Gastrocnemius medialis (tissue), 4 donors: ENCODE data around the gene OR10K1. TPM values are rescaled to one million over a fixed set of nuclear protein-coding genes. Genes with fewer than 3 reads are reported as not detected.

Source experiments
- ATAC-seq, 2 donors: fragments of 150-250 bp; one replicate each; pipeline ENCODE4 v1.9.1; 2016
- DNase-seq, 2 donors: peaks; one replicate each; pipeline ENCODE4 v3.0.0-alpha.2; 2019
- H3K27ac ChIP-seq, 4 donors: fragments of 200-600 bp; sonication (generic); 1 replicate in 1 of 4; 2 replicates in 3 of 4; pipeline ENCODE4 v1.5.1; 2016 to 2018; ENCODE audit warnings: mild to moderate bottlenecking in 2 of 4, moderate library complexity in 1 of 4
- H3K27me3 ChIP-seq, 3 donors: fragments of 200-600 bp; sonication (generic) in 2 of 3; 1 replicate in 1 of 3; 2 replicates in 2 of 3; pipeline versions ENCODE4 v1.5.1 to v1.6.0; 2016 to 2019; ENCODE audit warnings: mild to moderate bottlenecking in 1 of 3, moderate library complexity in 1 of 3
- H3K36me3 ChIP-seq, 2 donors: fragments of 200-600 bp; sonication (generic) in 1 of 2; one replicate each; pipeline ENCODE4 v1.5.1; 2017 to 2018
- H3K4me1 ChIP-seq, 2 donors: fragments of 200-600 bp; sonication (generic) in 1 of 2; one replicate each; pipeline ENCODE4 v1.5.1; 2016 to 2017; ENCODE audit warnings: mild to moderate bottlenecking in 2 of 2
- H3K4me3 ChIP-seq, 4 donors: fragments of 200-600 bp; sonication (generic) in 3 of 4; 1 replicate in 1 of 4; 2 replicates in 3 of 4; pipeline ENCODE4 v1.5.1; 2016 to 2019; ENCODE audit warnings: mild to moderate bottlenecking in 2 of 4
- H3K9me3 ChIP-seq, 3 donors: fragments of 200-600 bp; sonication (generic) in 2 of 3; 1 replicate in 1 of 3; 2 replicates in 2 of 3; pipeline ENCODE4 v1.5.1; 2016 to 2019
- POLR2A ChIP-seq, 2 donors: fragments of 450-650 bp; IDR thresholded peaks; one replicate each; pipeline ENCODE4 v1.6.1; 2017; ENCODE audit warnings: antibody characterized with exemption in 2 of 2, mild to moderate bottlenecking in 2 of 2, moderate library complexity in 2 of 2
- in situ Hi-C, 4 donors: fragments of 200-750 bp; cut with MboI; loops; one replicate each; pipeline versions ENCODE4 v1.15.0 to v1.8.0; 2017; ENCODE audit warnings: low sequenced_read_pairs in 4 of 4
- intact Hi-C: fragments of 100-400 bp; cut with DNase I; formaldehyde crosslinking; loops from one replicate; pipeline ENCODE4 v1.15.1; 2023; ENCODE audit warnings: low total_unique reads
- total RNA-seq, 4 donors: library from RNA; depleted of rRNA; stranded (reverse); fragments of >200 nt; gene quantifications; one replicate each; pipeline versions ENCODE4 v1.1.0 to v1.2.3, GENCODE V29; 2016
- TF ChIP-seq, protein P1 (sequence below), 5 experiments: fragments of 450-650 bp in 3 of 5; fragments of 200-600 bp in 2 of 5; sonication (generic) in 2 of 5; IDR thresholded peaks in 4 of 5; conservative IDR thresholded peaks in 1 of 5; 1 replicate in 4 of 5; 2 replicates in 1 of 5; pipeline ENCODE4 v1.5.1; 2016 to 2019; ENCODE audit warnings: antibody characterized with exemption in 5 of 5, mild to moderate bottlenecking in 3 of 5, moderate library complexity in 3 of 5

Gene OR10K1
- total RNA-seq, 4 donors from 2014 or later: not detected

- ATAC-seq: no peak
- in situ Hi-C loops (no loop called here), intact Hi-C loops (no loop called here)
- DNase-seq: no peak
- Histone ChIP-seq H3K27ac (no peak overlapping the region), H3K4me1 (no peaks in the 10 kb centered on the region), H3K4me3 (no peak overlapping the region), H3K27me3 (no peaks in the 10 kb centered on the region), H3K36me3 (no peaks in the 10 kb centered on the region), H3K9me3 (no peaks in the 10 kb centered on the region)
- TF ChIP-seq POLR2A (IDR thresholded peaks at IDR 0.05): no peak
- TF ChIP-seq, protein P1, sequence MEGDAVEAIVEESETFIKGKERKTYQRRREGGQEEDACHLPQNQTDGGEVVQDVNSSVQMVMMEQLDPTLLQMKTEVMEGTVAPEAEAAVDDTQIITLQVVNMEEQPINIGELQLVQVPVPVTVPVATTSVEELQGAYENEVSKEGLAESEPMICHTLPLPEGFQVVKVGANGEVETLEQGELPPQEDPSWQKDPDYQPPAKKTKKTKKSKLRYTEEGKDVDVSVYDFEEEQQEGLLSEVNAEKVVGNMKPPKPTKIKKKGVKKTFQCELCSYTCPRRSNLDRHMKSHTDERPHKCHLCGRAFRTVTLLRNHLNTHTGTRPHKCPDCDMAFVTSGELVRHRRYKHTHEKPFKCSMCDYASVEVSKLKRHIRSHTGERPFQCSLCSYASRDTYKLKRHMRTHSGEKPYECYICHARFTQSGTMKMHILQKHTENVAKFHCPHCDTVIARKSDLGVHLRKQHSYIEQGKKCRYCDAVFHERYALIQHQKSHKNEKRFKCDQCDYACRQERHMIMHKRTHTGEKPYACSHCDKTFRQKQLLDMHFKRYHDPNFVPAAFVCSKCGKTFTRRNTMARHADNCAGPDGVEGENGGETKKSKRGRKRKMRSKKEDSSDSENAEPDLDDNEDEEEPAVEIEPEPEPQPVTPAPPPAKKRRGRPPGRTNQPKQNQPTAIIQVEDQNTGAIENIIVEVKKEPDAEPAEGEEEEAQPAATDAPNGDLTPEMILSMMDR (IDR thresholded peaks at IDR 0.05 in 4 of 5, conservative IDR thresholded peaks at IDR 0.05 in 1 of 5): no peak
Observed at GRCh38 chr1:158493054-158493453, 31.4 kb downstream of the OR10K1 start.

- intact Hi-C loops (no loop called here), in situ Hi-C loops (no loop called here)
- Histone ChIP-seq H3K36me3 (no peaks in the 10 kb centered on the region), H3K4me1 (no peaks in the 10 kb centered on the region), H3K27ac (no peak overlapping the region), H3K27me3 (no peaks in the 10 kb centered on the region), H3K4me3 (no peak overlapping the region), H3K9me3 (no peaks in the 10 kb centered on the region)
- ATAC-seq (no peak), DNase-seq (no peak)
- TF ChIP-seq, protein P1 (IDR thresholded peaks at IDR 0.05 in 4 of 5, conservative IDR thresholded peaks at IDR 0.05 in 1 of 5): no peak
- TF ChIP-seq POLR2A (IDR thresholded peaks at IDR 0.05): no peak
Observed at GRCh38 chr1:158494796-158495195, 33.2 kb downstream of the OR10K1 start.

GRCh38 chr1:158496374-158496773 lies 34.7 kb downstream of the OR10K1 start:
- Histone ChIP-seq H3K36me3 (no peaks in the 10 kb centered on the region), H3K9me3 (no peaks in the 10 kb centered on the region), H3K27ac (no peak overlapping the region), H3K4me3 (no peak overlapping the region), H3K27me3 (no peaks in the 10 kb centered on the region), H3K4me1 (no peaks in the 10 kb centered on the region)
- DNase-seq (no peak), ATAC-seq (no peak)
- in situ Hi-C loops: no loop called here
- intact Hi-C loops: no loop called here
- TF ChIP-seq, protein P1 (IDR thresholded peaks at IDR 0.05 in 4 of 5, conservative IDR thresholded peaks at IDR 0.05 in 1 of 5): no peak
- no peak for TF ChIP-seq POLR2A (IDR thresholded peaks at IDR 0.05)

- Histone ChIP-seq H3K4me3 (no peak overlapping the region), H3K4me1 (no peaks in the 10 kb centered on the region), H3K9me3 (no peaks in the 10 kb centered on the region), H3K27me3 (no peaks in the 10 kb centered on the region), H3K36me3 (no peaks in the 10 kb centered on the region), H3K27ac (no peak overlapping the region)
- no peak for TF ChIP-seq POLR2A (IDR thresholded peaks at IDR 0.05)
- TF ChIP-seq, protein P1 (IDR thresholded peaks at IDR 0.05 in 4 of 5, conservative IDR thresholded peaks at IDR 0.05 in 1 of 5): no peak
- ATAC-seq (no peak), DNase-seq (no peak)
- in situ Hi-C loops (no loop called here), intact Hi-C loops (no loop called here)
Observed at GRCh38 chr1:158506369-158506987, 44.8 kb downstream of the OR10K1 start.

- intact Hi-C loops (no loop called here), in situ Hi-C loops (no loop called here)
- TF ChIP-seq POLR2A (IDR thresholded peaks at IDR 0.05): no peak
- TF ChIP-seq, protein P1 (IDR thresholded peaks at IDR 0.05 in 4 of 5, conservative IDR thresholded peaks at IDR 0.05 in 1 of 5): no peak
- no peaks in the 10 kb centered on the region for H3K9me3 ChIP-seq
- H3K4me3 ChIP-seq: no peak overlapping the region
- ATAC-seq (no peak), DNase-seq (no peak)
- no peaks in the 10 kb centered on the region for H3K27me3 ChIP-seq
- no peaks in the 10 kb centered on the region for H3K4me1 ChIP-seq
- H3K27ac ChIP-seq: no peak overlapping the region
- H3K36me3 ChIP-seq: no peaks in the 10 kb centered on the region
Observed at GRCh38 chr1:158507511-158507910, 45.9 kb downstream of the OR10K1 start.
